CD14-positive monocyte (primary cell): ENCODE results near the gene PTMS. TPM values are rescaled to one million over a fixed set of nuclear protein-coding genes. Genes with fewer than 3 reads are reported as not detected.
A peak's percentile ranks its signal among the peaks of the same experiment; 100 is the strongest.
"Not testable (repeated sequence)": the region's sequence is repeated elsewhere in the genome, so short reads cannot be mapped to it uniquely, and the experiment has no call there.

Experiments
- DNase-seq, 3 donors: peaks; one replicate each; pipeline ENCODE4 v3.0.0-alpha.2; 2011 to 2022
- H2AFZ ChIP-seq: 2 replicates; pipeline ENCODE4 v1.6.0; 2012; ENCODE audit warnings: mild to moderate bottlenecking, low read depth, low read length, inconsistent platforms; ENCODE audit not compliant: insufficient read depth, poor library complexity, severe bottlenecking
- H3K27ac ChIP-seq, 2 donors: 1 replicate in 1 of 2; 2 replicates in 1 of 2; pipeline ENCODE4 v1.5.1; 2012 to 2013; ENCODE audit warnings: low read length in 2 of 2, control low read depth in 1 of 2, inconsistent platforms in 1 of 2, low read depth in 1 of 2, mild to moderate bottlenecking in 1 of 2
- H3K27me3 ChIP-seq, 2 donors: one replicate each; pipeline versions ENCODE4 v1.6.0 to v1.6.1; 2011 to 2013; ENCODE audit warnings: low read length in 2 of 2; ENCODE audit not compliant: control insufficient read depth in 2 of 2, insufficient read depth in 2 of 2
- H3K36me3 ChIP-seq, 2 donors: replicated peaks in 1 of 2; 1 replicate in 1 of 2; 2 replicates in 1 of 2; pipeline versions ENCODE4 v1.5.1 to v1.6.1; 2012 to 2013; ENCODE audit warnings: low read length in 2 of 2, control low read depth in 1 of 2, inconsistent platforms in 1 of 2, mild to moderate bottlenecking in 1 of 2; ENCODE audit not compliant: insufficient read depth in 2 of 2, control insufficient read depth in 1 of 2
- H3K4me1 ChIP-seq, 2 donors: 1 replicate in 1 of 2; 2 replicates in 1 of 2; pipeline versions ENCODE4 v1.5.1 to v1.6.1; 2012 to 2013; ENCODE audit warnings: low read length in 2 of 2, control low read depth in 1 of 2, inconsistent platforms in 1 of 2, mild to moderate bottlenecking in 1 of 2, moderate library complexity in 1 of 2; ENCODE audit not compliant: insufficient read depth in 2 of 2, control insufficient read depth in 1 of 2
- H3K4me2 ChIP-seq: replicated peaks from 2 replicates; pipeline ENCODE3; 2012; ENCODE audit warnings: low read length, moderate library complexity, mild to moderate bottlenecking; ENCODE audit not compliant: poor library complexity, severe bottlenecking; ENCODE audit errors: extremely low read depth
- H3K4me3 ChIP-seq, 3 experiments: fragments of 200-600 bp in 1 of 3; sonication (generic) in 1 of 3; replicated peaks in 1 of 3; 1 replicate in 2 of 3; 2 replicates in 1 of 3; pipeline ENCODE4 v1.5.1; 2011 to 2013; ENCODE audit warnings: low read length in 3 of 3, mild to moderate bottlenecking in 3 of 3, control low read depth in 2 of 3, low read depth in 2 of 3, inconsistent platforms in 1 of 3, moderate library complexity in 1 of 3
- H3K79me2 ChIP-seq: 2 replicates; pipeline ENCODE4 v1.6.0; 2012; ENCODE audit warnings: mild to moderate bottlenecking, control low read depth, inconsistent platforms, low read length, moderate library complexity; ENCODE audit not compliant: insufficient read depth
- H3K9ac ChIP-seq: 2 replicates; pipeline ENCODE4 v1.6.0; 2017; ENCODE audit warnings: low read length, mild to moderate bottlenecking; ENCODE audit not compliant: insufficient read depth, poor library complexity, severe bottlenecking
- H3K9me3 ChIP-seq, 2 donors: replicated peaks in 1 of 2; 1 replicate in 1 of 2; 2 replicates in 1 of 2; pipeline versions ENCODE4 v1.5.1 to v1.6.1; 2012 to 2013; ENCODE audit warnings: low read length in 2 of 2, control low read depth in 1 of 2; ENCODE audit not compliant: control insufficient read depth in 1 of 2, insufficient read depth in 1 of 2
- H4K20me1 ChIP-seq: 2 replicates; pipeline ENCODE4 v1.6.0; 2012; ENCODE audit warnings: mild to moderate bottlenecking, low read length, control low read depth, moderate library complexity; ENCODE audit not compliant: insufficient read depth
- H3K27ac Mint-ChIP-seq, 7 donors: one replicate each; pipeline ENCODE4 v1.8.0; 2020; ENCODE audit warnings: mild to moderate bottlenecking in 7 of 7, mixed read lengths in 7 of 7, moderate library complexity in 6 of 7, inconsistent platforms in 2 of 7
- H3K27me3 Mint-ChIP-seq, 3 donors: one replicate each; pipeline ENCODE4 v1.8.0; 2021 to 2022; ENCODE audit warnings: low read depth in 3 of 3, mild to moderate bottlenecking in 3 of 3, mixed read lengths in 3 of 3, moderate library complexity in 3 of 3, inconsistent platforms in 1 of 3
- H3K36me3 Mint-ChIP-seq, 2 donors: one replicate each; pipeline ENCODE4 v1.8.0; 2020; ENCODE audit warnings: mixed read lengths in 2 of 2, inconsistent platforms in 1 of 2, mild to moderate bottlenecking in 1 of 2
- H3K4me1 Mint-ChIP-seq: one replicate; pipeline ENCODE4 v1.8.0; 2020; ENCODE audit warnings: mild to moderate bottlenecking, mixed read lengths
- H3K4me3 Mint-ChIP-seq, 2 donors: one replicate each; pipeline ENCODE4 v1.8.0; 2020; ENCODE audit warnings: mild to moderate bottlenecking in 2 of 2, mixed read lengths in 2 of 2, moderate library complexity in 1 of 2
- H3K9me3 Mint-ChIP-seq, 7 donors: one replicate each; pipeline ENCODE4 v1.8.0; 2020 to 2022; ENCODE audit warnings: mixed read lengths in 7 of 7, mild to moderate bottlenecking in 6 of 7, moderate library complexity in 6 of 7, inconsistent platforms in 2 of 7
- WGBS: methylation state at CpG from one replicate; pipeline ENCODE4 v1.1.5; 2013; ENCODE audit warnings: missing lambda C conversion rate; ENCODE audit not compliant: insufficient coverage; 5-methylcytosine and 5-hydroxymethylcytosine counted together
- intact Hi-C, 2 donors: fragments of 100-400 bp; cut with micrococcal nuclease; formaldehyde crosslinking; loops; one replicate each; pipeline versions ENCODE4 v1.15.0 to v1.15.1; 2023
- polyA plus RNA-seq, 3 donors: library from polyadenylated mRNA; depleted of rRNA in 1 of 3; unstranded in 2 of 3; stranded (reverse) in 1 of 3; fragments of 300-500 nt in 2 of 3; fragments of >200 nt in 1 of 3; fragmentation: Illumina TruSeq in 2 of 3; gene quantifications; 1 replicate in 2 of 3; 2 replicates in 1 of 3; pipeline ENCODE4 v1.2.3, GENCODE V29; 2012 to 2021
- TF ChIP-seq, protein P1 (sequence below): fragments of 200-600 bp; IDR thresholded peaks from one replicate; pipeline ENCODE4 v1.8.0; 2022; ENCODE audit warnings: antibody characterized with exemption, mild to moderate bottlenecking

The PTMS gene
- polyA plus RNA-seq, 3 donors, result 2.4 to 9.7 (median 2.6) TPM

DNA sequence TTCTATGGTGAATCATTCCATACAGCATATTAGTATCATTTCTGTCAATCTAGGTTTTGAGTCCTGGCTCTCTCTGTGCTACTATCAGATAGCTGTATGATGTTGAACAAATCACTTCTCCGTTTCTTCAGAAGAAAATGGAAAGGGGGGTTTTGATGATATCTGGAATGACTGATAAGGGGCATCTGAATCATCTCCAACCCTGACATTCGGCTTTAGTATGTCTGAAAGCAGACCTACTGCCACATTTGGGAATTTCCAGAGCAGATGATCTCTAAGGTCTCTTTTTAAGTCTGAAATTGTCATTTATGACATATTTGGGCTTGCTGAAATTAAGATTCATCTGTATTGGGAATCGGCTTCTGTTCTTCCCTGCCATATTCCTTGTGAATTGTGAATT lies 23.3 kb upstream of the PTMS start:
- Histone ChIP-seq H2AFZ (no peak overlapping the region), H3K79me2 (no peaks in the 10 kb centered on the region), H3K27ac (no peak overlapping the region), H3K4me3 (no peak overlapping the region), H3K9me3 (no peaks in the 10 kb centered on the region), H4K20me1 (no peaks in the 10 kb centered on the region), H3K9ac (no peak overlapping the region), H3K36me3 (peaks cover 8 to 14% of the 10 kb centered on the region in 2 donors), H3K4me1 (peaks cover 20 to 23% of the 10 kb centered on the region in 2 donors), H3K27me3 (no peaks in the 10 kb centered on the region), H3K4me2 (no peak overlapping the region)
- TF ChIP-seq, protein P1, sequence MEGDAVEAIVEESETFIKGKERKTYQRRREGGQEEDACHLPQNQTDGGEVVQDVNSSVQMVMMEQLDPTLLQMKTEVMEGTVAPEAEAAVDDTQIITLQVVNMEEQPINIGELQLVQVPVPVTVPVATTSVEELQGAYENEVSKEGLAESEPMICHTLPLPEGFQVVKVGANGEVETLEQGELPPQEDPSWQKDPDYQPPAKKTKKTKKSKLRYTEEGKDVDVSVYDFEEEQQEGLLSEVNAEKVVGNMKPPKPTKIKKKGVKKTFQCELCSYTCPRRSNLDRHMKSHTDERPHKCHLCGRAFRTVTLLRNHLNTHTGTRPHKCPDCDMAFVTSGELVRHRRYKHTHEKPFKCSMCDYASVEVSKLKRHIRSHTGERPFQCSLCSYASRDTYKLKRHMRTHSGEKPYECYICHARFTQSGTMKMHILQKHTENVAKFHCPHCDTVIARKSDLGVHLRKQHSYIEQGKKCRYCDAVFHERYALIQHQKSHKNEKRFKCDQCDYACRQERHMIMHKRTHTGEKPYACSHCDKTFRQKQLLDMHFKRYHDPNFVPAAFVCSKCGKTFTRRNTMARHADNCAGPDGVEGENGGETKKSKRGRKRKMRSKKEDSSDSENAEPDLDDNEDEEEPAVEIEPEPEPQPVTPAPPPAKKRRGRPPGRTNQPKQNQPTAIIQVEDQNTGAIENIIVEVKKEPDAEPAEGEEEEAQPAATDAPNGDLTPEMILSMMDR, result no peak
- Mint-ChIP-seq H3K9me3 (peaks cover 0 to 2% (median 0%) of the 10 kb centered on the region in 7 donors), H3K27me3 (peaks cover 0 to 4% (median 0%) of the 10 kb centered on the region in 3 donors), H3K27ac (no peak overlapping the region), H3K4me1 (peaks cover 24% of the 10 kb centered on the region), H3K36me3 (peaks cover 24% of the 10 kb centered on the region in 2 donors), H3K4me3 (no peak overlapping the region)
- 100% methylated on average over 1 of the region's 3 CpGs for WGBS
- intact Hi-C loops, result no loop called here
- DNase-seq, result peak in 1 of 3 donors; percentile 54

DNA sequence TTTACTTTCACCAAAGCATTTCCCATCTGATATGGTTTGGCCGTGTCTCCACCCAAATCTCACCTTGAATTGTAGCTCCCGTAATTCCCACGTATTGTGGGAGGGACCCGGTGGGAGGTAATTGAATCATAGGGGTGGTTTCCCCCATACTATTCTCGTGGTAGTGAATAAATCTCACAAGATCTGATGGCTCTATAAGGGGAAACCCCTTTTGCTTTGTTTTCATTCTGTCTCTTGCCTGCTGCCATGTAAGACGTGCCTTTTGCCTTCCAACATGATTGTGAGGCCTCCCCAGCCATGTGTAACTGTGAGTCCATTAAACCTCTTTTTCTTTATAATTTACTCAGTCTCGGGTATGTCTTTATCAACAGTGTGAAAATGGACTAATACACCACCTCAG lies 22.9 kb upstream of the PTMS start:
- H3K27me3 Mint-ChIP-seq, H3K9me3 ChIP-seq, H3K27ac ChIP-seq, H3K79me2 ChIP-seq, H3K4me2 ChIP-seq, intact Hi-C loops, H3K9ac ChIP-seq, H2AFZ ChIP-seq, H3K9me3 Mint-ChIP-seq, H3K4me3 Mint-ChIP-seq, H3K27me3 ChIP-seq, H3K4me3 ChIP-seq, H4K20me1 ChIP-seq: not testable (repeated sequence)
- Histone ChIP-seq H3K4me1 (peaks cover 20 to 23% of the 10 kb centered on the region in 2 donors), H3K36me3 (peaks cover 13 to 18% of the 10 kb centered on the region in 2 donors)
- Mint-ChIP-seq H3K27ac (peak overlapping the region in 1 of 7 donors; percentile 40), H3K4me1 (peaks cover 24% of the 10 kb centered on the region), H3K36me3 (peaks cover 27 to 28% of the 10 kb centered on the region in 2 donors)
- WGBS, result no CpG with 5 or more reads among the region's 7 CpGs
- peak in 1 of 3 donors; percentile 37 for DNase-seq
